HEK293 (cell line): ENCODE results near the gene ADGRG7.

Source experiments
- CTCF ChIA-PET: fragments of 350-600 bp; formaldehyde crosslinking; extraction: SDS; loops from one replicate; lab custom pipeline; 2021; ENCODE audit warnings: antibody characterized with exemption; lab: Yijun Ruan, JAX
- POLR2A ChIA-PET: fragments of 300-600 bp; formaldehyde crosslinking; extraction: SDS; loops from one replicate; lab custom pipeline; 2020; ENCODE audit warnings: antibody characterized with exemption, inconsistent platforms; lab: Yijun Ruan, JAX
- H3K27ac ChIP-seq: fragments of 200-500 bp; sonication (Bioruptor generic); 2 replicates; pipeline ENCODE4 v1.5.1; 2014; ENCODE audit warnings: low read depth, low read length, control low read depth, inconsistent platforms; ENCODE audit errors: extremely low read depth
- H3K36me3 ChIP-seq, 2 experiments: fragments of 200-500 bp in 1 of 2; sonication (Bioruptor generic) in 1 of 2; 1 replicate in 1 of 2; 2 replicates in 1 of 2; pipeline ENCODE4 v1.5.1; 2014 to 2017; ENCODE audit warnings: inconsistent platforms in 2 of 2, low read length in 2 of 2; ENCODE audit not compliant: control insufficient read depth in 2 of 2, insufficient read depth in 1 of 2
- H3K4me1 ChIP-seq: fragments of 200-500 bp; sonication (Bioruptor generic); 2 replicates; pipeline ENCODE4 v1.5.1; 2014; ENCODE audit warnings: mild to moderate bottlenecking, low read length, inconsistent platforms; ENCODE audit not compliant: control insufficient read depth, insufficient read depth
- H3K4me3 ChIP-seq: 2 replicates; pipeline ENCODE4 v1.5.1; 2011; ENCODE audit warnings: low read depth, mild to moderate bottlenecking, control low read depth, low read length, moderate library complexity
- H3K9me3 ChIP-seq: fragments of 200-500 bp; sonication (Bioruptor generic); 2 replicates; pipeline ENCODE4 v1.5.1; 2014; ENCODE audit warnings: low read depth, low read length, inconsistent platforms; ENCODE audit not compliant: control insufficient read depth, insufficient read depth
- BCL11A ChIP-seq: fragments of 450-650 bp; formaldehyde crosslinking; IDR thresholded peaks from 2 replicates; pipeline ENCODE4 v1.5.1; 2016; ENCODE audit warnings: low read depth, missing biosample characterization, missing genetic modification characterization
- EGR2 ChIP-seq: fragments of 450-650 bp; formaldehyde crosslinking; IDR thresholded peaks from 2 replicates; pipeline ENCODE4 v1.5.1; 2016; ENCODE audit warnings: low read depth, missing biosample characterization, missing genetic modification characterization
- HOXA7 ChIP-seq: sonication (generic); formaldehyde crosslinking; IDR thresholded peaks from 2 replicates; pipeline ENCODE4 v1.8.1; 2022; ENCODE audit warnings: missing genetic modification reagents, borderline replicate concordance
- IKZF3 ChIP-seq: fragments of 450-650 bp; IDR thresholded peaks from 2 replicates; pipeline ENCODE4 v1.5.0; 2018; ENCODE audit warnings: missing biosample characterization, mild to moderate bottlenecking, missing genetic modification characterization, moderate library complexity
- OSR2 ChIP-seq: fragments of 450-650 bp; formaldehyde crosslinking; IDR thresholded peaks from 2 replicates; pipeline ENCODE4 v1.5.1; 2016; ENCODE audit warnings: missing biosample characterization, missing genetic modification characterization
- OVOL3 ChIP-seq: fragments of 450-650 bp; formaldehyde crosslinking; IDR thresholded peaks from 2 replicates; pipeline ENCODE4 v1.5.1; 2016; ENCODE audit warnings: missing biosample characterization, missing genetic modification characterization
- ZBTB7A ChIP-seq: fragments of 450-650 bp; formaldehyde crosslinking; IDR thresholded peaks from 2 replicates; pipeline ENCODE4 v1.5.1; 2016; ENCODE audit warnings: low read depth, missing biosample characterization, missing genetic modification characterization
- ZFP3 ChIP-seq: fragments of 450-650 bp; formaldehyde crosslinking; IDR thresholded peaks from 2 replicates; pipeline ENCODE4 v1.5.1; 2016; ENCODE audit warnings: low read depth, missing biosample characterization, missing genetic modification characterization
- ZNF280C ChIP-seq: fragments of 450-650 bp; formaldehyde crosslinking; IDR thresholded peaks from 2 replicates; pipeline ENCODE4 v1.5.1; 2016; ENCODE audit warnings: missing biosample characterization, missing genetic modification characterization
- ZNF311 ChIP-seq: fragments of 450-650 bp; formaldehyde crosslinking; IDR thresholded peaks from 2 replicates; pipeline ENCODE4 v1.5.1; 2017; ENCODE audit warnings: missing biosample characterization, missing genetic modification characterization, borderline replicate concordance
- ZNF404 ChIP-seq: fragments of 450-650 bp; formaldehyde crosslinking; IDR thresholded peaks from 2 replicates; pipeline ENCODE4 v1.5.1; 2017; ENCODE audit warnings: missing biosample characterization, missing genetic modification characterization
- ZNF548 ChIP-seq: fragments of 450-650 bp; formaldehyde crosslinking; IDR thresholded peaks from 2 replicates; pipeline ENCODE4 v1.5.1; 2016; ENCODE audit warnings: missing biosample characterization, missing genetic modification characterization
- ZNF561 ChIP-seq: fragments of 450-650 bp; IDR thresholded peaks from 2 replicates; pipeline ENCODE4 v1.5.1; 2018; ENCODE audit warnings: missing biosample characterization, missing genetic modification characterization, borderline replicate concordance
- ZNF596 ChIP-seq: fragments of 450-650 bp; IDR thresholded peaks from 2 replicates; pipeline ENCODE4 v1.5.0; 2018; ENCODE audit warnings: missing biosample characterization, mild to moderate bottlenecking, missing genetic modification characterization, moderate library complexity
- ZNF654 ChIP-seq: fragments of 450-650 bp; formaldehyde crosslinking; IDR thresholded peaks from 2 replicates; pipeline ENCODE4 v1.5.1; 2016; ENCODE audit warnings: low read depth, missing biosample characterization, missing genetic modification characterization
- ZNF692 ChIP-seq: fragments of 450-650 bp; formaldehyde crosslinking; IDR thresholded peaks from 2 replicates; pipeline ENCODE4 v1.5.1; 2016; ENCODE audit warnings: missing biosample characterization, missing genetic modification characterization
- ZNF785 ChIP-seq: fragments of 450-650 bp; formaldehyde crosslinking; IDR thresholded peaks from 2 replicates; pipeline ENCODE4 v1.5.1; 2016; ENCODE audit warnings: missing biosample characterization, missing genetic modification characterization
- ZSCAN16 ChIP-seq: fragments of 450-650 bp; formaldehyde crosslinking; IDR thresholded peaks from 2 replicates; pipeline ENCODE4 v1.5.1; 2016; ENCODE audit warnings: missing biosample characterization, missing genetic modification characterization
- TF ChIP-seq, protein P1 (sequence below): fragments of 450-650 bp; formaldehyde crosslinking; IDR thresholded peaks from 2 replicates; pipeline ENCODE4 v1.5.1; 2017; ENCODE audit warnings: missing biosample characterization, missing genetic modification characterization
- TF ChIP-seq, protein P2 (sequence below): fragments of 450-650 bp; formaldehyde crosslinking; IDR thresholded peaks from 2 replicates; pipeline ENCODE4 v1.5.1; 2016; ENCODE audit warnings: missing biosample characterization, missing genetic modification characterization

ADGRG7 gene

GRCh38 chr3:100682854-100683760 lies 73.7 kb downstream of the ADGRG7 start:
- Histone ChIP-seq H3K36me3 (no peaks in the 10 kb centered on the region), H3K4me1 (no peaks in the 10 kb centered on the region), H3K9me3 (no peaks in the 10 kb centered on the region), H3K4me3 (no peak overlapping the region), H3K27ac (no peak overlapping the region)
- no peak for TF ChIP-seq ZNF404 (tag by site-specific recombination)
- TF ChIP-seq, protein P1, sequence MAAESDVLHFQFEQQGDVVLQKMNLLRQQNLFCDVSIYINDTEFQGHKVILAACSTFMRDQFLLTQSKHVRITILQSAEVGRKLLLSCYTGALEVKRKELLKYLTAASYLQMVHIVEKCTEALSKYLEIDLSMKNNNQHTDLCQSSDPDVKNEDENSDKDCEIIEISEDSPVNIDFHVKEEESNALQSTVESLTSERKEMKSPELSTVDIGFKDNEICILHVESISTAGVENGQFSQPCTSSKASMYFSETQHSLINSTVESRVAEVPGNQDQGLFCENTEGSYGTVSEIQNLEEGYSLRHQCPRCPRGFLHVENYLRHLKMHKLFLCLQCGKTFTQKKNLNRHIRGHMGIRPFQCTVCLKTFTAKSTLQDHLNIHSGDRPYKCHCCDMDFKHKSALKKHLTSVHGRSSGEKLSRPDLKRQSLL, result no peak
- no peak for TF ChIP-seq ZNF654 (tag by site-specific recombination)
- TF ChIP-seq ZNF785 (tag by site-specific recombination), result no peak
- TF ChIP-seq ZNF548, result no peak
- ChIA-PET POLR2A (no interaction called here), CTCF (interaction anchor here (0.6 kb wide), 1 partner anchor 367 kb away, joined by 3 read pairs; no protein-coding TSS in a partner anchor)

GRCh38 chr3:100693225-100693624 lies 83.8 kb downstream of the ADGRG7 start:
- H3K36me3 ChIP-seq, result no peaks in the 10 kb centered on the region
- CTCF ChIA-PET, result no interaction called here

DNA sequence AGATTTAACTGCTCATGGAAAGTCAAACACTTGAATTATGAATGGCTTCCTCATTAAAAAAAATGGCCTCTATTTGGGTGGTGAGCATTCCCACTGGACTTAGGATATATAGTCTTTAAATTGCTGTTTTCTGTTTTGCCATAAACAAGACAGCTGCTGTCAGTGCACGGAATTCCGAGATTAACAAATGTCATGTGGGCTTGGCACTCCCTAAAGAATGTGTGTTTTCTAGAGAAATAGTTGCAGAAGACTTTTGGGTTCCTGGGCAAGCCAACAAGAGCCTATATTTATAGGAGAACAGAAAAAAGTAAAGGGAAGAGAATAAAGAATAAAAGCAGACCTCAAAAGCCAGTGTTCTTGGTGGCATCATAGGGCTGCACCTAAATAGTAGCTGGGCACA lies 86.3 kb downstream of the ADGRG7 start:
- ChIA-PET POLR2A (no interaction called here), CTCF (no interaction called here)
- no peak for TF ChIP-seq OVOL3 (tag by site-specific recombination)
- TF ChIP-seq, protein P2, sequence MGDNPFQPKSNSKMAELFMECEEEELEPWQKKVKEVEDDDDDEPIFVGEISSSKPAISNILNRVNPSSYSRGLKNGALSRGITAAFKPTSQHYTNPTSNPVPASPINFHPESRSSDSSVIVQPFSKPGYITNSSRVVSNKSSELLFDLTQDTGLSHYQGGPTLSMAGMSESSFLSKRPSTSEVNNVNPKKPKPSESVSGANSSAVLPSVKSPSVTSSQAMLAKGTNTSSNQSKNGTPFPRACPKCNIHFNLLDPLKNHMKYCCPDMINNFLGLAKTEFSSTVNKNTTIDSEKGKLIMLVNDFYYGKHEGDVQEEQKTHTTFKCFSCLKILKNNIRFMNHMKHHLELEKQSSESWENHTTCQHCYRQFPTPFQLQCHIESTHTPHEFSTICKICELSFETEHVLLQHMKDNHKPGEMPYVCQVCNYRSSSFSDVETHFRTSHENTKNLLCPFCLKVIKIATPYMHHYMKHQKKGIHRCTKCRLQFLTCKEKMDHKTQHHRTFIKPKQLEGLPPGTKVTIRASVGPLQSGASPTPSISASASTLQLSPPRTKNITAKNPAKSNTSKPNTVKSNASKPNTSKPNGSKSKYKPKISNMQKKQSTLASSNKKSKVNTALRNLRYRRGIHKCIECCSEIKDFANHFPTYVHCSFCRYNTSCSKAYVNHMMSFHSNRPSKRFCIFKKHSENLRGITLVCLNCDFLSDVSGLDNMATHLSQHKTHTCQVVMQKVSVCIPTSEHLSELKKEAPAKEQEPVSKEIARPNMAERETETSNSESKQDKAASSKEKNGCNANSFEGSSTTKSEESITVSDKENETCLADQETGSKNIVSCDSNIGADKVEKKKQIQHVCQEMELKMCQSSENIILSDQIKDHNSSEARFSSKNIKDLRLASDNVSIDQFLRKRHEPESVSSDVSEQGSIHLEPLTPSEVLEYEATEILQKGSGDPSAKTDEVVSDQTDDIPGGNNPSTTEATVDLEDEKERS (tag by site-specific recombination), result no peak
- no peak for TF ChIP-seq EGR2 (tag by site-specific recombination)
- TF ChIP-seq ZNF596 (tag by site-specific recombination), result no peak
- no peak for TF ChIP-seq HOXA7
- no peak for TF ChIP-seq ZNF280C (tag by site-specific recombination)
- TF ChIP-seq BCL11A (tag by site-specific recombination), result no peak
- no peak for TF ChIP-seq ZNF311 (tag by site-specific recombination)
- no peak for TF ChIP-seq ZNF404 (tag by site-specific recombination)
- TF ChIP-seq ZNF561, result no peak
- no peak for TF ChIP-seq OSR2 (tag by site-specific recombination)
- TF ChIP-seq ZSCAN16, result no peak
- no peak for TF ChIP-seq ZBTB7A
- no peak for TF ChIP-seq ZFP3 (tag by site-specific recombination)
- no peak overlapping the region for H3K27ac ChIP-seq
- no peaks in the 10 kb centered on the region for H3K4me1 ChIP-seq
- no peak overlapping the region for H3K4me3 ChIP-seq
- H3K9me3 ChIP-seq, result no peaks in the 10 kb centered on the region
- H3K36me3 ChIP-seq, result no peaks in the 10 kb centered on the region

More at GRCh38 chr3:100693225-100693624, 83.8 kb downstream of the ADGRG7 start:
- Histone ChIP-seq H3K27ac (no peak overlapping the region), H3K4me3 (no peak overlapping the region), H3K4me1 (no peaks in the 10 kb centered on the region), H3K9me3 (no peaks in the 10 kb centered on the region)
- POLR2A ChIA-PET, result interaction anchor here (1.2 kb wide), 1 partner anchor 16 kb away, joined by 4 read pairs; no protein-coding TSS in a partner anchor
- TF ChIP-seq IKZF3 (tag by site-specific recombination) (no peak), ZNF692 (tag by site-specific recombination) (no peak)
